Mammary epithelial cell (primary cell): ENCODE measurements around the gene MBIP.

ENCODE experiments used
- CTCF ChIP-seq, 2 donors: IDR thresholded peaks in 1 of 2; conservative IDR thresholded peaks in 1 of 2; 2 replicates each; pipeline ENCODE4 v1.5.1; 2011 to 2012; ENCODE audit warnings: inconsistent platforms in 2 of 2, low read length in 2 of 2, mild to moderate bottlenecking in 2 of 2, control low read depth in 1 of 2, low read depth in 1 of 2; ENCODE audit not compliant: insufficient read depth in 1 of 2; ENCODE audit errors: extremely low read depth in 1 of 2
- EZH2 ChIP-seq: IDR thresholded peaks from 2 replicates; pipeline ENCODE4 v1.6.1; 2012; ENCODE audit warnings: low read length, inconsistent platforms, borderline replicate concordance

- TF ChIP-seq CTCF (conservative IDR thresholded peaks at IDR 0.05 in 1 of 2, IDR thresholded peaks at IDR 0.05 in 1 of 2; ENCODE audit: extremely low read depth in 1 of 2, insufficient read depth in 1 of 2, low read depth in 1 of 2, low read length in 2 of 2) (no peak), EZH2 (no peak)
These were observed 15.5 kb downstream of the MBIP start for GRCh38 chr14:36304895-36305294.
